GM12892 (cell line): ENCODE results near the gene CACNA2D1.

Source experiments
- POLR2A ChIP-seq: IDR thresholded peaks from 2 replicates; pipeline ENCODE4 v1.6.1; 2011; ENCODE audit warnings: low read depth, low read length, control low read depth
- POLR2AphosphoS5 ChIP-seq: IDR thresholded peaks from 2 replicates; pipeline ENCODE4 v1.6.1; 2011; ENCODE audit warnings: low read depth, low read length, control low read depth

GRCh38 chr7:82162289-82162688 is 281.3 kb downstream of the CACNA2D1 start:
- TF ChIP-seq POLR2A = no peak
- no peak for TF ChIP-seq POLR2AphosphoS5
